Prostate gland (tissue), 2 donors: ENCODE results near the gene C5orf63.

Experiments
- CTCF ChIP-seq, 4 experiments: fragments of 200-600 bp in 2 of 4; fragments of 450-650 bp in 2 of 4; sonication (generic) in 2 of 4; IDR thresholded peaks; 1 replicate in 3 of 4; 2 replicates in 1 of 4; pipeline ENCODE4 v1.5.1; 2016 to 2019; ENCODE audit warnings: antibody characterized with exemption in 4 of 4, mild to moderate bottlenecking in 2 of 4, moderate library complexity in 2 of 4
- POLR2AphosphoS5 ChIP-seq: sonication (generic); formaldehyde crosslinking; IDR thresholded peaks from one replicate; pipeline ENCODE4 v1.6.1; 2017; ENCODE audit warnings: antibody characterized with exemption

- no peak for TF ChIP-seq CTCF (IDR thresholded peaks at IDR 0.05)
- TF ChIP-seq POLR2AphosphoS5: no peak
Measured at GRCh38 chr5:127070243-127070642, 3.1 kb downstream of the C5orf63 start.
